Measurements from ENCODE around the gene TNS3. TPM values are rescaled to one million over a fixed set of nuclear protein-coding genes. Genes with fewer than 3 reads are reported as not detected.

Gene TNS3
- total RNA-seq, 1 experiment from 2014 or later, result 533 TPM

- BruUV-seq (replicated peaks), result TSS peak; percentile 45
- H3K9me3 ChIP-seq (ENCODE audit: control insufficient read depth, insufficient read depth, low read depth, low read length), result no peaks in the 10 kb centered on the region
- H3K4me3 ChIP-seq (ENCODE audit: low read depth in 2 of 2, low read length in 2 of 2), result no peak overlapping the region
- ATAC-seq (no peak), DNase-seq (ENCODE audit: low read depth, low spot score) (no peak)
- TF ChIP-seq CTCF (IDR thresholded peaks at IDR 0.05) (no peak), POLR2AphosphoS5 (IDR thresholded peaks at IDR 0.05; ENCODE audit: low read depth, low read length) (no peak; the same call in 1 of the 2 replicates), SIN3A (IDR thresholded peaks at IDR 0.05; ENCODE audit: borderline replicate concordance, insufficient read depth, low read depth, low read length) (no peak), REST (IDR thresholded peaks at IDR 0.05; ENCODE audit: insufficient read depth in 1 of 2, low read depth in 2 of 2, low read length in 1 of 2) (no peak)
- in situ Hi-C loops (cut with HindIII; ENCODE audit: low pct_unique_long_range_greater_than_20kb, low sequenced_read_pairs), result no loop called here
- no peak overlapping the region for H3K27ac ChIP-seq (ENCODE audit: low read length)
- peaks cover 18% of the 10 kb centered on the region; the same call in 1 of the 2 replicates for H3K4me1 ChIP-seq (ENCODE audit: control insufficient read depth, insufficient read depth, low read length)
- no peaks in the 10 kb centered on the region for H3K27me3 ChIP-seq (ENCODE audit: control insufficient read depth, insufficient read depth, low read length)
- ChIA-PET CTCF (no interaction called here), POLR2A (no interaction called here)
- peaks cover 16% of the 10 kb centered on the region for H3K36me3 ChIP-seq (ENCODE audit: control insufficient read depth, insufficient read depth, low read length)
- intact Hi-C loops (cut with micrococcal nuclease; ENCODE audit: unreplicated experiment), result no loop called here
These were observed 220.7 kb downstream of the TNS3 start for GRCh38 chr7:47361236-47361635.

DNA sequence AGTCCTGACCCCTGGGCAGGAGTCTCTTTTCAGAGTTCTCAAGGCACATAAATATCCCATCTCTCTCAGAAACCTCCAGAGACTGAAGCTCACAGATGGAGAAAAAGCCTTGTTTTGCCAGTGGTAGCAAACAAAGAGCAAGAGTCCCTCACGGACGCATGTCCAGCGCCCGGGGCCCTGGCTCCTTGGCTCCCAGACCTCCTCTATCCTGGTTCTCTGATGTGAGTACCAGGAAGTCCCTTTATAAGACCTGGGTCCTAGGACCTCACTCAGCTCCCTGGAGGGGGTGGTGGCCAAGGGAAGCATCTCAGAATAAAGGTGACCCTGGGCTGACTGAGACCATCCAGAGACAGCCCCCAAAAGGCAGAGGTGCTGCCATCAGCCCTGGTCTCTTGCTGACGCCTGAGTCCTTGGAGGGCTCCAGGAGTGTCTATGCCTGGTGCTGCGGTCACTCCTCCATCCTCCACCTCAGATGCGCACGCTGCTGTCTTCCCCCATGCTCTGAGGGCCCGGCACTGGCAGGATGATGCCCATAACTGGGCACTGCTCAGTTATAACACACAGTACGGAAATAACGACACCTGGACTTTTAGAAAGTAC is 221.5 kb downstream of the TNS3 start:
- POLR2A ChIA-PET, result no interaction called here
- no peak for TF ChIP-seq SIN3A (IDR thresholded peaks at IDR 0.05; ENCODE audit: borderline replicate concordance, insufficient read depth, low read depth, low read length)
- no peak for TF ChIP-seq POLR2AphosphoS5 (IDR thresholded peaks at IDR 0.05; ENCODE audit: low read depth, low read length)
- no peak for TF ChIP-seq CTCF (IDR thresholded peaks at IDR 0.05)
- TF ChIP-seq REST (IDR thresholded peaks at IDR 0.05; ENCODE audit: insufficient read depth in 1 of 2, low read depth in 2 of 2, low read length in 1 of 2), result no peak
- no peak for TF ChIP-seq TCF7L2 (IDR thresholded peaks at IDR 0.05; ENCODE audit: low read depth, low read length)
- Histone ChIP-seq H3K36me3 (ENCODE audit: control insufficient read depth, insufficient read depth, low read length) (peaks cover 17% of the 10 kb centered on the region), H3K27me3 (ENCODE audit: control insufficient read depth, insufficient read depth, low read length) (no peaks in the 10 kb centered on the region), H3K27ac (ENCODE audit: low read length) (no peak overlapping the region), H3K9me3 (ENCODE audit: control insufficient read depth, insufficient read depth, low read depth, low read length) (no peaks in the 10 kb centered on the region), H3K4me1 (ENCODE audit: control insufficient read depth, insufficient read depth, low read length) (peaks cover 23% of the 10 kb centered on the region; the same call in 1 of the 2 replicates), H3K4me3 (ENCODE audit: low read depth in 2 of 2, low read length in 2 of 2) (no peak overlapping the region)
- in situ Hi-C loops (cut with HindIII; ENCODE audit: low pct_unique_long_range_greater_than_20kb, low sequenced_read_pairs) (no loop called here), intact Hi-C loops (cut with micrococcal nuclease; ENCODE audit: unreplicated experiment) (no loop called here)
- CTCF ChIA-PET, result no interaction called here
- ATAC-seq, result peak; percentile 9; the same call in 1 of the 2 replicates
- DNase-seq (ENCODE audit: low read depth, low spot score), result no peak
- BruUV-seq (replicated peaks), result no TSS peak
